GM18867 (cell line): ENCODE results near the gene PKN1.
"Not testable (repeated sequence)": the region's sequence is repeated elsewhere in the genome, so short reads cannot be mapped to it uniquely, and the experiment has no call there.

Experiments used
- ATAC-seq: cut with Tn5 transposase; IDR thresholded peaks from one replicate; pipeline ENCODE4 v1.9.1; 2021; ENCODE audit warnings: mild to moderate bottlenecking, moderate library complexity; ENCODE audit not compliant: unreplicated experiment

The PKN1 gene

DNA sequence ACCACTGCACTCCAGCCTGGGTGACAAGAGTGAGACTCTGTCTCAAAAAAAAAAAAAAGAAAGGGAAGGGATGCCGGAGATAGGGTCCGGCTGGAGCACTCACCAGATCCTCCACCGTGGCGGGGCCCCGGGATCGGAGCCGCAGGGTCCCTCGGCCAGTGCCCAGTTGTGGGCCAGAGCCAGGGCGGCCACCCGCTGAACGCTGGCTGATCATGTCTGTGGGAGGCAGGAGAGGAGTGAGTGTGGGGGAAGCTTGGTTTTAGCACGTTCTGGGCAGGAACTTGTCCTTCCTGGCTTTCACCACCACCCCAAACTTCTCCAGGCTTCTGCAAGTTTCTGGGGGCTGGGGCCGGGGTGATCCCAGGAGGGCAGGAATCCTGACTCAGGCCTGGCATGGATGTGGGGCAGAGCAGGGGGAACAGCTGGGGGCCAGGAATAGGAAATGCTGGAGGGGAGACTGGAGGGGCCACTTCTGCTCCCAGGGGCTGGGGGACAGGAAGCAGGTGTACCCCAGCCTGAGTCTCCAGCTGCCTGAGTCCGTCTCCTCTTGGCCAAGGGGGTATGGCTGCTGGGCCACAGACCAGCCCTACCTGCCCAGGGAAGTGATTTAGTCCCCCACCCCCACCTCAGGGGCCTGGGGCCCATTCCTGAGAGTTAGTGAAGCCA, 46.3 kb downstream of the PKN1 start:
- ATAC-seq: no peak

- no peak for ATAC-seq
Measured at GRCh38 chr19:14479975-14480699, 47.0 kb downstream of the PKN1 start.

- no peak for ATAC-seq
Measured at GRCh38 chr19:14480700-14481079, 47.6 kb downstream of the PKN1 start.

DNA sequence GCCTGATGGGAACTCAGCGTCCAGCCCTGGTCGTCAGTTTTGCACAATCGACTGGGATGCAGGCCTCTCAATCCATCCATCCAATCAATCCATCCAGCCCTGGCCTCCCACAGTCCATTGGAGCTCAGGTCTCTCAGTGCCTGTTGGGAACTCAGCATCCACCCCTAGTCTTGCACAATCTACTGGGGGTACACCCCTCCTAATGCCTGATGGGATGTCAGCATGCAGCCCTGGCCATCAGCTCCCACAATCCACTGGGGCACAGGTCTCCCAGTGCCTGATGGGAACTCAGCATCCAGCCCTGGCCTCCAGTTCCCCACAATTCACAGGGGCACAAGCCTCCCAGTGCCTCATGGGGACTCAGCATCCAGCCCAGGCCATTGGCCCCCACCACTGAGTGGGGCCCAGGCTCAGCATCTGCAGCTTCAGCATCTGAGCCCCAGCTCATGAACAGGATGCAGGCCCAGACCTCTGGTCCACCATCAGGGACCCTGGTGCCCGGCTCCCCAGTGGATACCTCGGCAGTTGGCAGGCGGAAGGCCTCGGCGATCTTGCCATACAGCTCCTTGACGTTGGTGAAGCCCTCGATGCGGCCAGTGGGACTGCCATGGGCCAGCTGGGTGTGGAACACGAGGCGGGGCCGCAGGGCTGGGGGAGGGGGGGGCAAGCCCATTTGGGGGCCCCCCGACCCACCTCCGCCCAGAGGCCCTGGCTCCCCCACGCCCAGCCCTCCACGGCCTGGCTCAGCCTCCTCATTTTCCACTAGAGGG, 49.3 kb downstream of the PKN1 start:
- no peak for ATAC-seq

GRCh38 chr19:14487370-14488125, 54.4 kb downstream of the PKN1 start:
- ATAC-seq: no peak

GRCh38 chr19:14492756-14493337, 59.7 kb downstream of the PKN1 start:
- ATAC-seq: no peak

DNA sequence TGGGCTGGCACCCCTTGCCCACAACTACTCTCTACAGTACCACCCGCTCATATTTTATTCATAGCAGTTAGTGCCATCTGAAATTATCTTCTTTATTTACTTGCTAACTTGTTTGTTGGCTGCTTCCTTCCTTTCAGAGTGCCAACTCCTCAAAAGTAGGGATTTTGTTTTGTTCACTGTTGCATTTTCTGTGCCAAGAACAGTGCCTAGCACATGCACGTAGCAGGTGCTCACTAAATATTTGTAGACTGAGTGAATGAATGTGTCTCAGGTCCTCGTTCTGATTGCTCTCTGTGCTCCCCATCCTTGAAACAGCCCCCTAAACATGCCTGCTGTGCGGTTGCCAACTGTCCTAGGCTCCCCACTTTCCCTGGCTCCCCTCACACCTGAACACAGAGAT, 61.3 kb downstream of the PKN1 start:
- no peak for ATAC-seq

GRCh38 chr19:14494910-14495671, 62.0 kb downstream of the PKN1 start:
- ATAC-seq: no peak

- no peak for ATAC-seq
Measured at GRCh38 chr19:14495672-14496028, 62.5 kb downstream of the PKN1 start.

DNA sequence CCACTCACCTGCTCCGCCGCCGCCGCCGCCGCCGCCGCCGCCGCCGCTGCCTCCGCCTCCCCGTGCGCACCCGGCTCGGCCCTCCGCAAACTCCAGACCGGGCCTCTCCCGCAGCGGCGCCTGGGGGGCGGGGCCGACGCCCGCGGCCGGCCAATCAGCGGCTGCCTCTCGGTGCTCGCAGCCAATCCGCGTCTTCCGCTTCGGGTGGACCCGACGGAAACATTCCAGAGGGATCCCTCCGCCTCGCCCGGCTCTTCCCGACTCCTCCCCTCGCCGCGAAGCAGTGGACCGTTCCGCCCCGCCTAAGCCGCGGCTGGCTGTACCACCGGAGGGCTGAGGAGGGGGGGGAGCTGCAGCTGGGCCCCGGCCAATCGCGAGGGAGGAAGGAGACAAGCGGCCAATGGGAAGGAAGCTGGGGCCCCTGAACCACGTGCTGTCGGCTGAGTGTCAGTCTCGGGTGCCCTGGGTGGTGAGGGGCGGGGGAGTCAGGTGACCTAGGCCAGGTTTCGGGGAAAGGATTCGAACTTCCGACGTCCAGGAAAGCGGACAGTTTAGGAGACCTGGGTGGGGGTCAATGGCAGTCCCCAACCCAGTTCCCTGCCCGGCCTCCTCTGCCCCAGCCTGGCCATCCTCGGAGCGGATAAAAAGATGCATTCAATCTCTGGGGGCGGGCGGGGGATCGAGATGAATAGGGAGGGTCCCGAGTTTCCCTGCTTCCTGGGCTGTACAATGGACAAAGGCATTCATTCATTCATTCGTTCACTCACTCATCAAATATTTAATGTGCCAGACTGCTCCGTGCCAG, 63.1 kb downstream of the PKN1 start, which contains the start of gene GIPC1:
Gene GIPC1 (minus strand): TSS at position 99 of the 805 bp plus-strand sequence. CDS start 13,151 bp downstream, outside the sequence.
- ATAC-seq: peak; percentile 83

DNA sequence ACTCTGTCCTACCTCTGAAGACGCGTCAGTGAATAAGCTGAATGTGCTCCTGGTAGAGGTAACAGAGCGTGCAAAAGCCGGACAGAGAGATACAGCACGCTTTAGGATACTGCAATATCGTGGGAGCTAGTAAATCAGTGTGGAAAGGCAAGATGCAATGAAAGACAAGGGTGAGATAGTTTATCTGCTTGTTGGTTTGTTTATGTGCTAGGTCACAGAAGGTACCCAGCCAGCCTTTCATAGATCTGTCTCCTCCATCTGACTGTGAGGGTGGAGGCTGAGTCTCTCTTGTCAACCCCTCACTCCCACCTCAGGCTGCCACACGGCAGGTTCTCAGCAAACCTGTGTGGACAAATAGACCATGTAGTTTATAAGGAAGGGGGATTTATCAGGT, 63.7 kb downstream of the PKN1 start:
- no peak for ATAC-seq

DNA sequence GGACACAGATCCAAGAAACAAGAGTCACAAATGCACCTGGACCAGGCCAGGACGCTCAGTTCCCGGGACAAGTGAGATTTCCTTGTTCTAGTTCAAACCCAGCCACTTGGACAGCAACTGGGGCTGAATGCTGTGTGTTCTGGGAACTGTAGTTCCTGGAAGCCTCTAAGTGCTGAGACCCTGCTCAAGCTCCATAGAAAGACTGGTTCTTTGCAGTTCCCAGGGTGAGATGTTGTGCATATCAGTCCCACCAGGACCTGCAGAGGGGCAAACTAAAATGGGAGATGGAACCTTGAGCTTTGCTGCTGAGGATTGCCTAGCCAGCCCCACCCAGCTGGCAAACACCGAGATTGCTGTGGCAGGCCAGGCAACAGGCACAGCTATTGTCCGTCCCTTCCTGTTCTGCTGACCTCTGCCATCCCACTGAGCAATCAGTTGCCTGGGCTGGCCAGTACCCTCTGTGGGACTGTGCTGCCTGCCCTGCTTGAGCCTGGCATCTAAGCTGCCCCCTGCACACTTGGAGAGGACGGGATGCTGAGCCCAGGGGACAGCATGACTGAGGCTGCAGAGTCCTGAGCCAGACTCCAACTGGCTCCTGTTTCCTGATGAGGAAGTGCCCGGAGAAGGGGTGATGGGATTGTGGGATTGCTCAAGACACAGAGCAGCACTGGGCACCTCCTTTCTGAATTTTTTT, 64.3 kb downstream of the PKN1 start:
- no peak for ATAC-seq

DNA sequence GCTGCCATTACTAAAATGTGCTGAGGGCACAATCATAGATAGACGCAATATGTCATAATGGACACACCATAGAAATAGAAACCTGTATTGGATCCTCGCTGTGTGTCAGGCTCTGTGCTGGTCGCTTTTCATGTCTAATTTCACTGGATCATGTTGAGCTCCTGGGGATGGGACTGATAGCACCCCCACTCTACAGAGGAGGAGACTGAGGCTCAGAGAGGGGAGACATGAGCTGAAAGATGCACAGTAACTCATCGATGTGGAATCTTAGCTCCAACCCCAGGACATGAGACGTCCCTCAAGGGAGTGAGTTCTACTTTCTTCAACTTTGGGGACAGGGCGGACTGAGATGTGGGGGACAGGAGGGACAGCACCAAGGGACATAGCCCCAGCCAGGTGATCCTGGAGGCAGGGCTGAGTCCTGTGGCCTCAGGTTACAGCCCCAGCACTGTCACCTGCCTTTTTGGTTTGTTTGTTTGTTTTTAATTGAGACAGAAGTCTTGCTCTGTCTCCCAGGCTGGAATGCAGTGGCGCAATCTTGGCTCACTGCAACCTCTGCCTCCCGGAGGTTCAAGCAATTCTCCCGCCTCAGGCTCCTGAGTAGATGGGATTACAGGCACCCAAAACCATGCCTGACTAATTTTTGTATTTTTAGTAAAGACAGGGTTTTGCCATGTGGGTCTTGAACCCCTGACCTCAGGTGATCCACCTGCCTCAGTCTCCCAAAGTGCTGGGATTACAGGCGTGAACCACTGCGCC, 69.4 kb downstream of the PKN1 start:
- ATAC-seq: no peak

DNA sequence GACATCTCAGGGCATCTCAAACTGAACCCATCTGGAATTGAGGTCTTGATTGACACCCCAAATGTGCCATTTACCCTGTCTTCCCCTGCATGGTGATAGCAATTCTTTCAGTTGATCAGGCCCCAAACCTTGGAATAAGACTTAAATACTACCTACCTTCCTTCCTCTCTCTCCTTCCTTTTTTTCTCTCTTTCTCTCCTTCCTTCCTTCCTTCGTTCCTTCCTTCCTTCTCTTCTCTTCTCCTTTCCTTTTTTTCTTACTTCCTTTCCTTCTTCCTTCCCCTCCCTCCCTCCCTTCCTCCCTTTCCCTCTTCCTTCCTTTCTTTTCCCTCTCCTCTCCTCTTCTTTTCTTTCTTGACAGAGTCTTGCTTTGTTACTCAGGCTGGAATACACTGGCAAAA, 70.2 kb downstream of the PKN1 start:
- ATAC-seq: no peak

- not testable (repeated sequence) for ATAC-seq
Measured at GRCh38 chr19:14504575-14504974, 71.5 kb downstream of the PKN1 start.

DNA sequence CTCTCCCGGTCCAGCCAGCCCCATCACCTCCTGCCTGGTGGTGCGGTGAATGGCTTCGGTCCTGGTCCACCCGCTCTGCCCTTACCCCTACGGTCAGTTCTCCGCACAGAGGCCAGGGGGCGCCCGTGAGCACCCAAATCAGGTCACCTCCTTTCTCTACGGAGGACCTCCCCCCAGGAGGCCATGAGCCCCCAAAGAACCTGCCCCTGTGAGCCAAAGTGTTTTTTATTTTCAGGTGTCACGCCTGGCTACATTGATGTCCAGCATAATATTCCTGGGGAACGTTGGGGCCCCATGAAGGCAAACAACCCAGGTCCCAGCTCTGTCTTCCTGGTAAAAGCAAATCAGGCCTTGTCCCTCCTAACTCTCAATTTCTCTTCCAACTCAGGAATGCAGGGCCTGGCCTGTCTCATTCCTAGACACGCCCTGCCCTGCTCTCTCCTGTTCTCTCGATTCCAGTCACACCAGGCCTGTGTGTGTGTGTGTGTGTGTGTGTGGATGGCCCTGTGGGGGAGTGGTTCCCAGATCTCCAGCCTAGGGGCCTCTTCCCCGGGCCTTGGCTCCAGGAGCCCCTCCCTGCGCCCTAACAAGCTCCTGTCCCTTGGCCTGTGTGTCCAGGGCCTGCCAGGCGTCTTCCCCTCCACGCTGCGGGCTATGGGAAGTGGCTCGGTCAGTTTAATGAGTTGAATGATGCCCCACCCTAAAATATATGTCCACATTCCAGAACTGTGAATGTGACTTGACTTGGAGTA, 72.6 kb downstream of the PKN1 start:
- no peak for ATAC-seq
